A549 (cell line): ENCODE results near the gene ATP11A. TPM values are rescaled to one million over a fixed set of nuclear protein-coding genes. Genes with fewer than 3 reads are reported as not detected.

ENCODE experiments used
- ATAC-seq, 2 experiments: fragments of 200-7000 bp in 1 of 2; fragments of >200 bp in 1 of 2; cut with Nextera tagmentation in 1 of 2; cut with Tn5 transposase in 1 of 2; 3 replicates each; pipeline versions ENCODE4 v1.8.0 to v1.9.1; 2018 to 2020; ENCODE audit warnings: mild to moderate bottlenecking in 1 of 2, moderate library complexity in 1 of 2
- CTCF ChIA-PET: fragments of 300-600 bp; sonication (Branson Sonifier 250); formaldehyde crosslinking; extraction: SDS; loops from one replicate; lab custom pipeline; 2021; ENCODE audit warnings: antibody characterized with exemption, inconsistent platforms; lab: Yijun Ruan, JAX
- POLR2A ChIA-PET: fragments of 350-600 bp; formaldehyde crosslinking; extraction: SDS; loops from one replicate; lab custom pipeline; 2021; ENCODE audit warnings: antibody characterized with exemption, inconsistent platforms; lab: Yijun Ruan, JAX
- DNase-seq, 2 experiments: peaks; one replicate each; pipeline versions ENCODE4 v3.0.0 to v3.0.0-alpha.2; 2011 to 2016; ENCODE audit warnings: low read depth in 1 of 2, low spot score in 1 of 2
- FAIRE-seq: peaks from 2 replicates; lab custom pipeline; 2011; peaks lifted over from hg19 to GRCh38; lab: Jason Lieb, UNC
- H3K27ac ChIP-seq, 2 experiments: fragments of >200 bp; sonication (Bioruptor Twin); formaldehyde crosslinking; 3 replicates each; pipeline ENCODE4 v1.5.1; 2016 to 2017
- H3K4me1 ChIP-seq: fragments of >200 bp; sonication (Bioruptor Twin); formaldehyde crosslinking; 3 replicates; pipeline ENCODE4 v1.6.1; 2016
- H3K4me2 ChIP-seq: fragments of >200 bp; sonication (Bioruptor Twin); formaldehyde crosslinking; 3 replicates; pipeline ENCODE4 v1.6.1; 2016
- H3K4me3 ChIP-seq: fragments of >200 bp; sonication (Bioruptor Twin); formaldehyde crosslinking; 3 replicates; pipeline ENCODE4 v1.5.1; 2016
- H3K9me3 ChIP-seq: fragments of >200 bp; sonication (Bioruptor Twin); formaldehyde crosslinking; 3 replicates; pipeline ENCODE4 v1.6.1; 2016
- ATOH8 ChIP-seq: fragments of 250-450 bp; sonication (Bioruptor Pico); IDR thresholded peaks from 2 replicates; pipeline ENCODE4 v1.5.0; 2020; ENCODE audit warnings: low read depth, mild to moderate bottlenecking, moderate library complexity
- CBX8 ChIP-seq: fragments of 200-600 bp; sonication (generic); IDR thresholded peaks from 2 replicates; pipeline ENCODE4 v1.6.1; 2016
- CHD2 ChIP-seq: fragments of 150-350 bp; IDR thresholded peaks from 2 replicates; pipeline ENCODE4 v1.6.1; 2014; ENCODE audit warnings: low read length; ENCODE audit not compliant: partially characterized antibody
- CHD4 ChIP-seq: fragments of 200-600 bp; sonication (generic); IDR thresholded peaks from 2 replicates; pipeline ENCODE4 v1.6.1; 2016; ENCODE audit warnings: antibody characterized with exemption, mild to moderate bottlenecking, borderline replicate concordance
- CTCF ChIP-seq: fragments of >200 bp; sonication (Bioruptor Twin); formaldehyde crosslinking; IDR thresholded peaks from 3 replicates; pipeline ENCODE4 v1.5.1; 2016
- E2F6 ChIP-seq: IDR thresholded peaks from 2 replicates; pipeline ENCODE4 v1.6.1; 2012; ENCODE audit warnings: low read depth, borderline replicate concordance
- EP300 ChIP-seq, 2 experiments: fragments of >200 bp; sonication (Bioruptor Twin); formaldehyde crosslinking; IDR thresholded peaks; 2 replicates in 1 of 2; 3 replicates in 1 of 2; pipeline ENCODE4 v1.6.1; 2016 to 2017
- ESRRA ChIP-seq: fragments of 150-350 bp; IDR thresholded peaks from 2 replicates; pipeline ENCODE4 v1.6.1; 2014; ENCODE audit warnings: mild to moderate bottlenecking, low read length, borderline replicate concordance
- HOXB5 ChIP-seq: fragments of 250-450 bp; sonication (Bioruptor Pico); IDR thresholded peaks from 2 replicates; pipeline ENCODE4 v1.5.0; 2020; ENCODE audit warnings: mild to moderate bottlenecking, moderate library complexity
- KDM1A ChIP-seq: fragments of 200-600 bp; sonication (generic); IDR thresholded peaks from 2 replicates; pipeline ENCODE4 v1.6.1; 2016; ENCODE audit warnings: low read depth, mild to moderate bottlenecking
- MAFK ChIP-seq: fragments of 450-650 bp; IDR thresholded peaks from 2 replicates; pipeline ENCODE4 v1.6.1; 2014; ENCODE audit not compliant: partially characterized antibody
- MAZ ChIP-seq: fragments of 150-350 bp; IDR thresholded peaks from 2 replicates; pipeline ENCODE4 v1.6.1; 2014; ENCODE audit warnings: antibody characterized with exemption, low read depth, low read length, borderline replicate concordance
- POLR2A ChIP-seq: IDR thresholded peaks from 2 replicates; pipeline ENCODE4 v1.6.1; 2012; ENCODE audit warnings: mild to moderate bottlenecking, low read length
- POLR2AphosphoS2 ChIP-seq: conservative IDR thresholded peaks from 2 replicates; pipeline ENCODE4 v1.6.1; 2012; ENCODE audit warnings: low read length, improper control_type of control experiment, inconsistent platforms
- RFX5 ChIP-seq: fragments of 450-650 bp; IDR thresholded peaks from 2 replicates; pipeline ENCODE4 v1.7.1; 2014; ENCODE audit warnings: antibody characterized with exemption, mild to moderate bottlenecking, moderate library complexity
- SREBF2 ChIP-seq: fragments of 450-650 bp; IDR thresholded peaks from 2 replicates; pipeline ENCODE4 v1.6.1; 2014; ENCODE audit warnings: mild to moderate bottlenecking, moderate library complexity
- TP53 ChIP-seq: fragments of 250-450 bp; sonication (Bioruptor Pico); IDR thresholded peaks from 2 replicates; pipeline ENCODE4 v1.5.0; 2021; ENCODE audit warnings: mild to moderate bottlenecking, moderate library complexity
- ZNF302 ChIP-seq: fragments of 250-450 bp; sonication (Bioruptor Pico); IDR thresholded peaks from 2 replicates; pipeline ENCODE4 v1.9.0; 2021; ENCODE audit warnings: inconsistent platforms, mild to moderate bottlenecking, moderate library complexity
- WGBS: methylation state at CpG from one replicate; pipeline ENCODE4 v1.1.6; 2017; ENCODE audit errors: missing lambda C conversion rate; 5-methylcytosine and 5-hydroxymethylcytosine counted together
- polyA plus RNA-seq, 4 experiments: library from polyadenylated mRNA; depleted of rRNA in 3 of 4; stranded (reverse); fragments of >200 nt; fragmentation: RNase III in 1 of 4; extraction: RNeasy Plus Mini Kit Qiagen cat#74134 plus additional on column Dnase treatment in 1 of 4; gene quantifications; 2 replicates in 3 of 4; 3 replicates in 1 of 4; pipeline ENCODE4 v1.2.3, GENCODE V29; 2011 to 2017
- TF ChIP-seq, protein P1 (sequence below): fragments of 150-350 bp; IDR thresholded peaks from 2 replicates; pipeline ENCODE4 v1.6.1; 2014; ENCODE audit warnings: low read depth, mild to moderate bottlenecking, low read length
- TF ChIP-seq, protein P2 (sequence below): IDR thresholded peaks from 2 replicates; pipeline ENCODE4 v1.6.1; 2012
- TF ChIP-seq, protein P3 (sequence below): IDR thresholded peaks from 2 replicates; pipeline ENCODE4 v1.6.1; 2012

Gene ATP11A
- polyA plus RNA-seq, 2 of the 4 experiments (the other 2 are of a cell fraction), result 4.1 to 8.0 TPM

DNA sequence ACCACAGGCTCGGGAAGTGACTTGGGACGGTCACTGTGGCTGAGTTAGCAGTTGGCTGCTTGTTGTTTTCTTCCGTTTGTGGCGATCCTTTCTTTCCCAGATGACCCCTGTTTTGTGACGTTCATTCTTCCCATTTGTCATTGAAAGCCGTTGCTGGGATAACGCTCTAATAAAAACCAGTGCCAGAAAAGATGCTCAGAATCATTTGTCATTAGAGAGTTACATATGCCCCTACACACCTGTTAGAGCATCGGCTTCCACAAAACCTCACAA is 239.9 kb downstream of the ATP11A start:
- ATAC-seq, result no peak
- CTCF ChIA-PET, result interaction anchor here (1.8 kb wide), 1 partner anchor 13 kb away, joined by 4 read pairs; no protein-coding TSS in a partner anchor
- Histone ChIP-seq H3K27ac (no peak overlapping the region), H3K9me3 (no peaks in the 10 kb centered on the region), H3K4me3 (no peak overlapping the region), H3K4me2 (no peak overlapping the region), H3K4me1 (no peaks in the 10 kb centered on the region)
- TF ChIP-seq ZNF302 (CRISPR knock-in tag) (no peak), E2F6 (no peak), SREBF2 (no peak), RFX5 (no peak), POLR2A (no peak), CBX8 (no peak), HOXB5 (CRISPR knock-in tag) (no peak), ATOH8 (CRISPR knock-in tag) (no peak)
- DNase-seq, result no peak
- 80% methylated on average over 8 of the region's 8 CpGs for WGBS
- POLR2A ChIA-PET, result no interaction called here
- FAIRE-seq, result no peak

- ChIA-PET CTCF (interaction anchor here (1.8 kb wide), 1 partner anchor 13 kb away, joined by 4 read pairs; no protein-coding TSS in a partner anchor), POLR2A (no interaction called here)
- H3K4me3 ChIP-seq, result no peak overlapping the region
- no peak overlapping the region for H3K4me2 ChIP-seq
- no peak for FAIRE-seq
- no peaks in the 10 kb centered on the region for H3K4me1 ChIP-seq
- H3K27ac ChIP-seq, result no peak overlapping the region
- TF ChIP-seq, protein P1, sequence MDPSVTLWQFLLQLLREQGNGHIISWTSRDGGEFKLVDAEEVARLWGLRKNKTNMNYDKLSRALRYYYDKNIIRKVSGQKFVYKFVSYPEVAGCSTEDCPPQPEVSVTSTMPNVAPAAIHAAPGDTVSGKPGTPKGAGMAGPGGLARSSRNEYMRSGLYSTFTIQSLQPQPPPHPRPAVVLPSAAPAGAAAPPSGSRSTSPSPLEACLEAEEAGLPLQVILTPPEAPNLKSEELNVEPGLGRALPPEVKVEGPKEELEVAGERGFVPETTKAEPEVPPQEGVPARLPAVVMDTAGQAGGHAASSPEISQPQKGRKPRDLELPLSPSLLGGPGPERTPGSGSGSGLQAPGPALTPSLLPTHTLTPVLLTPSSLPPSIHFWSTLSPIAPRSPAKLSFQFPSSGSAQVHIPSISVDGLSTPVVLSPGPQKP, result no peak
- TF ChIP-seq MAFK, result no peak
- TF ChIP-seq, protein P2, sequence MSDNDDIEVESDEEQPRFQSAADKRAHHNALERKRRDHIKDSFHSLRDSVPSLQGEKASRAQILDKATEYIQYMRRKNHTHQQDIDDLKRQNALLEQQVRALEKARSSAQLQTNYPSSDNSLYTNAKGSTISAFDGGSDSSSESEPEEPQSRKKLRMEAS, result no peak
- no peak for TF ChIP-seq CTCF
- TF ChIP-seq POLR2AphosphoS2, result no peak
- TF ChIP-seq ESRRA, result no peak
- TF ChIP-seq, protein P3, sequence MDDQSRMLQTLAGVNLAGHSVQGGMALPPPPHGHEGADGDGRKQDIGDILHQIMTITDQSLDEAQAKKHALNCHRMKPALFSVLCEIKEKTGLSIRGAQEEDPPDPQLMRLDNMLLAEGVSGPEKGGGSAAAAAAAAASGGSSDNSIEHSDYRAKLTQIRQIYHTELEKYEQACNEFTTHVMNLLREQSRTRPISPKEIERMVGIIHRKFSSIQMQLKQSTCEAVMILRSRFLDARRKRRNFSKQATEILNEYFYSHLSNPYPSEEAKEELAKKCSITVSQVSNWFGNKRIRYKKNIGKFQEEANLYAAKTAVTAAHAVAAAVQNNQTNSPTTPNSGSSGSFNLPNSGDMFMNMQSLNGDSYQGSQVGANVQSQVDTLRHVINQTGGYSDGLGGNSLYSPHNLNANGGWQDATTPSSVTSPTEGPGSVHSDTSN, result no peak
- TF ChIP-seq KDM1A, result no peak
- no peak for TF ChIP-seq CHD2
- TF ChIP-seq EP300 (IDR thresholded peaks at IDR 0.05), result no peak
- TF ChIP-seq TP53 (CRISPR knock-in tag), result no peak
- no peak for TF ChIP-seq MAZ
- no peak for TF ChIP-seq CHD4
- TF ChIP-seq, all 56 proteins: peak for 0
- no peak for DNase-seq
- H3K9me3 ChIP-seq, result no peaks in the 10 kb centered on the region
- no peak for ATAC-seq
These were observed 240.4 kb downstream of the ATP11A start for GRCh38 chr13:112930192-112930591.
